22Rv1 (cell line): ENCODE results near the gene GDPD5.

Source experiments
- CTCF ChIP-seq: fragments of 450-650 bp; IDR thresholded peaks from 2 replicates; pipeline ENCODE4 v1.5.1; 2017; ENCODE audit warnings: mild to moderate bottlenecking
- ZFX ChIP-seq: fragments of 450-650 bp; IDR thresholded peaks from 2 replicates; pipeline ENCODE4 v1.6.1; 2017; ENCODE audit warnings: antibody characterized with exemption, borderline replicate concordance

GRCh38 chr11:75428989-75429640 lies 96.6 kb downstream of the GDPD5 start:
- TF ChIP-seq CTCF (no peak), ZFX (no peak)
